ENCODE results near the gene GSTCD.
"Not testable (repeated sequence)": the region's sequence is repeated elsewhere in the genome, so short reads cannot be mapped to it uniquely, and the experiment has no call there.

GRCh38 chr4:105775760-105776415 lies 67.3 kb downstream of the GSTCD start:
- TF ChIP-seq ZNF792 (tag by site-specific recombination; IDR thresholded peaks at IDR 0.05); CTCF (tag by site-specific recombination; IDR thresholded peaks at IDR 0.05); ZNF175 (tag by site-specific recombination; IDR thresholded peaks at IDR 0.05); ZBTB7A (tag by site-specific recombination; IDR thresholded peaks at IDR 0.05; ENCODE audit: low read depth): not testable (repeated sequence)
